Hepatocyte (in vitro differentiated cells): ENCODE measurements around the gene GPR62. TPM values are rescaled to one million over a fixed set of nuclear protein-coding genes. Genes with fewer than 3 reads are reported as not detected.

ENCODE experiments used
- DNase-seq: peaks from one replicate; pipeline ENCODE4 v3.0.0-alpha.2; 2016; ENCODE audit warnings: low spot score
- H2AFZ ChIP-seq: fragments of 200-600 bp; sonication (generic); 2 replicates; pipeline ENCODE4 v1.6.0; 2016; ENCODE audit warnings: antibody characterized with exemption, mild to moderate bottlenecking
- H3K27ac ChIP-seq: fragments of 200-600 bp; sonication (generic); 2 replicates; pipeline ENCODE4 v1.5.1; 2016; ENCODE audit warnings: mild to moderate bottlenecking
- H3K27me3 ChIP-seq: fragments of 200-600 bp; sonication (generic); 2 replicates; pipeline ENCODE4 v1.6.1; 2016
- H3K36me3 ChIP-seq: fragments of 200-600 bp; sonication (generic); replicated peaks from 2 replicates; pipeline ENCODE4 v1.5.1; 2016; ENCODE audit warnings: low read depth; ENCODE audit not compliant: insufficient read depth
- H3K4me1 ChIP-seq: fragments of 200-600 bp; sonication (generic); 2 replicates; pipeline ENCODE4 v1.5.1; 2016; ENCODE audit warnings: mild to moderate bottlenecking, moderate library complexity; ENCODE audit not compliant: insufficient read depth
- H3K4me2 ChIP-seq: fragments of 200-600 bp; sonication (generic); 2 replicates; pipeline ENCODE4 v1.6.0; 2016
- H3K4me3 ChIP-seq: fragments of 200-600 bp; sonication (generic); 2 replicates; pipeline ENCODE4 v1.5.1; 2016; ENCODE audit warnings: mild to moderate bottlenecking
- H3K79me2 ChIP-seq: fragments of 200-600 bp; sonication (generic); 2 replicates; pipeline ENCODE4 v1.6.0; 2017; ENCODE audit warnings: mild to moderate bottlenecking
- H3K9me2 ChIP-seq: fragments of 200-600 bp; sonication (generic); replicated peaks from 2 replicates; pipeline ENCODE4 v1.6.0; 2017; ENCODE audit warnings: mild to moderate bottlenecking; ENCODE audit not compliant: insufficient read depth
- H3K9me3 ChIP-seq: fragments of 200-600 bp; sonication (generic); 2 replicates; pipeline ENCODE4 v1.5.1; 2016; ENCODE audit warnings: low read depth, mild to moderate bottlenecking
- H4K20me1 ChIP-seq: fragments of 200-600 bp; sonication (generic); 2 replicates; pipeline ENCODE4 v1.6.0; 2016; ENCODE audit warnings: mild to moderate bottlenecking; ENCODE audit not compliant: insufficient read depth, poor library complexity, severe bottlenecking
- EZH2 ChIP-seq: fragments of 200-600 bp; sonication (generic); IDR thresholded peaks from 2 replicates; pipeline ENCODE4 v1.6.1; 2016; ENCODE audit warnings: antibody characterized with exemption, mild to moderate bottlenecking, borderline replicate concordance
- EZH2phosphoT487 ChIP-seq: fragments of 200-600 bp; sonication (generic); IDR thresholded peaks from one replicate; pipeline ENCODE4 v1.6.1; 2018; ENCODE audit warnings: antibody characterized with exemption, mild to moderate bottlenecking, low read depth, moderate library complexity; ENCODE audit not compliant: unreplicated experiment, severe bottlenecking
- WGBS: methylation state at CpG from one replicate; pipeline ENCODE4 v1.1.6; 2016; ENCODE audit warnings: low lambda C conversion rate; ENCODE audit errors: missing lambda C conversion rate; 5-methylcytosine and 5-hydroxymethylcytosine counted together
- polyA plus RNA-seq: library from polyadenylated mRNA; unstranded; fragments of >200 nt; fragmentation: Nextera tagmentation; extraction: Ambion mirVana; gene quantifications from 2 replicates; pipeline ENCODE4 v1.2.1, GENCODE V29; 2016
- total RNA-seq: library from RNA; depleted of rRNA; stranded (reverse); fragments of >200 nt; gene quantifications from 2 replicates; pipeline ENCODE4 v1.2.3, GENCODE V29; 2014
- TF ChIP-seq, protein P1 (sequence below): fragments of 200-600 bp; sonication (generic); IDR thresholded peaks from 2 replicates; pipeline ENCODE4 v1.5.1; 2016; ENCODE audit warnings: antibody characterized with exemption, mild to moderate bottlenecking; ENCODE audit not compliant: poor library complexity

Gene GPR62
- total and polyA plus RNA-seq, 2 experiments from 2014 or later, result 0.08 TPM; not detected in 1

DNA sequence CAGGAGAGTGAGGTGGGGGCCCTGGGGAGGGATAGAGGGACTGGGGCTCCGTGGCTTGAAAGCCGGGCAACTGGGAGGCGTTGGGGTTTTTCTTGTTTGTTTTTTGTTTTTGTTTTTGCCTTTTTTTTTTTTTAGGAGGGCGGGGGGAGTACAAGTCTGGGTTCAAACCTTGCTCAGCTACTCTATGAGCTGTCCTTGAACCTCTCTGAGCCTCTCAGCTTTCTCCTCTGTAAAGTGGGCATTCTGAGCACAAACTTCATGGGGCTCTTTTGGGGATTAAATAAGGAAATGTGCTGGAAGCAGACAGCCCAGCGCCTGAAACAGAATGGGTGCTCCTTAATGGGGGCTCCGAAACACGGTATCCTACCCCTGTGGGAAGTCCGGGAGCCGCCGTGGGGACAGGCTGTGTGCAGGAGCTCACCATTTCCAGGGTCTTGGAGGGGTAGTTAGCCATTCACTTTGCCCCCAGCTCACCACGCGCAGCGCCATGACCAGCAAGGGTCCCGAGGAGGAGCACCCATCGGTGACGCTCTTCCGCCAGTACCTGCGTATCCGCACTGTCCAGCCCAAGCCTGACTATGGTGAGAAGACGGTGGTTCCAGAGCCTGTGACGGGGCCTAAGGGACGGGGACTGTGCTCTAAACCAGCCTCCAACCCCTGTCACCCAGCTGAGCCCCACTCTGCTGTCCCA is 28.5 kb downstream of the GPR62 start:
- Histone ChIP-seq H3K27me3 (no peaks in the 10 kb centered on the region), H3K4me3 (peak overlapping the region; percentile 37), H4K20me1 (no peaks in the 10 kb centered on the region), H3K4me1 (peaks cover 30% of the 10 kb centered on the region), H3K79me2 (peaks cover 23% of the 10 kb centered on the region), H3K4me2 (peak overlapping the region; percentile 78), H3K9me3 (no peaks in the 10 kb centered on the region), H3K36me3 (no peaks in the 10 kb centered on the region), H2AFZ (peak overlapping the region; percentile 42), H3K9me2 (no peaks in the 10 kb centered on the region), H3K27ac (peak overlapping the region; percentile 97)
- WGBS, result 76% methylated on average over 19 of the region's 22 CpGs
- TF ChIP-seq EZH2 (no peak), EZH2phosphoT487 (no peak)
- TF ChIP-seq, protein P1, sequence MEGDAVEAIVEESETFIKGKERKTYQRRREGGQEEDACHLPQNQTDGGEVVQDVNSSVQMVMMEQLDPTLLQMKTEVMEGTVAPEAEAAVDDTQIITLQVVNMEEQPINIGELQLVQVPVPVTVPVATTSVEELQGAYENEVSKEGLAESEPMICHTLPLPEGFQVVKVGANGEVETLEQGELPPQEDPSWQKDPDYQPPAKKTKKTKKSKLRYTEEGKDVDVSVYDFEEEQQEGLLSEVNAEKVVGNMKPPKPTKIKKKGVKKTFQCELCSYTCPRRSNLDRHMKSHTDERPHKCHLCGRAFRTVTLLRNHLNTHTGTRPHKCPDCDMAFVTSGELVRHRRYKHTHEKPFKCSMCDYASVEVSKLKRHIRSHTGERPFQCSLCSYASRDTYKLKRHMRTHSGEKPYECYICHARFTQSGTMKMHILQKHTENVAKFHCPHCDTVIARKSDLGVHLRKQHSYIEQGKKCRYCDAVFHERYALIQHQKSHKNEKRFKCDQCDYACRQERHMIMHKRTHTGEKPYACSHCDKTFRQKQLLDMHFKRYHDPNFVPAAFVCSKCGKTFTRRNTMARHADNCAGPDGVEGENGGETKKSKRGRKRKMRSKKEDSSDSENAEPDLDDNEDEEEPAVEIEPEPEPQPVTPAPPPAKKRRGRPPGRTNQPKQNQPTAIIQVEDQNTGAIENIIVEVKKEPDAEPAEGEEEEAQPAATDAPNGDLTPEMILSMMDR, result no peak
- no peak for DNase-seq

DNA sequence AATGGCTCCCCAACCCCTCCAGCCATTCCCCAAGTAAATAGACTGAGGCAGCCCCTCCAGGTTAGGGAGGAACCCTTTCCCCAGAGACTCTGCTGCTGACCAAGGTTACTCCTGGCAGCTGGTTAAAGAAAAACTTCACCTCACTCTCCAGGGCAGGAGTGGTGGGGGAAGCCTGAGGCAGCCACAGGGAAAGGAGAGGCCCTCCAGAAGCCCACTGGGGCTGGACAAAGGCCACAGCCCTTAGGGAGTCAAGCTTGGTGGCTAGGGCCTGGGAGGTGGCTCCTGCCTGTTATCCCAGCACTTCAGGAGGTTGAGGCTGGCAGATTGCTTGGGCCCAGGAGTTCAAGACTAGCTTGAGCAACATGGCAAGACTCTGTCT is 29.1 kb downstream of the GPR62 start:
- Histone ChIP-seq H4K20me1 (no peaks in the 10 kb centered on the region), H2AFZ (no peak overlapping the region), H3K4me2 (peak overlapping the region; percentile 78), H3K79me2 (peaks cover 23% of the 10 kb centered on the region), H3K27ac (peak overlapping the region; percentile 97), H3K27me3 (no peaks in the 10 kb centered on the region), H3K4me1 (peaks cover 30% of the 10 kb centered on the region), H3K4me3 (no peak overlapping the region), H3K9me3 (no peaks in the 10 kb centered on the region), H3K36me3 (no peaks in the 10 kb centered on the region), H3K9me2 (no peaks in the 10 kb centered on the region)
- TF ChIP-seq, protein P1, result no peak
- no peak for DNase-seq

- Histone ChIP-seq H3K27ac (peak overlapping the region; percentile 97), H3K4me3 (no peak overlapping the region), H4K20me1 (no peaks in the 10 kb centered on the region), H3K36me3 (no peaks in the 10 kb centered on the region), H3K9me2 (no peaks in the 10 kb centered on the region), H3K4me2 (peak overlapping the region; percentile 78), H3K27me3 (no peaks in the 10 kb centered on the region), H2AFZ (no peak overlapping the region), H3K9me3 (no peaks in the 10 kb centered on the region), H3K79me2 (peaks cover 23% of the 10 kb centered on the region), H3K4me1 (peaks cover 30% of the 10 kb centered on the region)
- DNase-seq, result no peak
- TF ChIP-seq, protein P1, result no peak
- TF ChIP-seq EZH2 (no peak), EZH2phosphoT487 (no peak)
- 93% methylated on average over 6 of the region's 6 CpGs for WGBS
Observed at GRCh38 chr3:51985063-51985462, 29.9 kb downstream of the GPR62 start.
